Measurements from ENCODE around the gene HYAL3. TPM values are rescaled to one million over a fixed set of nuclear protein-coding genes. Genes with fewer than 3 reads are reported as not detected.

HYAL3 gene
- total and polyA plus RNA-seq, 2 of the 13 experiments (the other 11 are each of a cell fraction or from before 2014, with no cell fraction given): 5.5 to 10.4 TPM

- no peak overlapping the region for H2AFZ ChIP-seq (ENCODE audit: low read length)
- H3K79me2 ChIP-seq (ENCODE audit: insufficient read depth, low read length): peaks cover 25% of the 10 kb centered on the region
- TF ChIP-seq TRIM22 (IDR thresholded peaks at IDR 0.05) (no peak), THAP8 (CRISPR knock-in tag; IDR thresholded peaks at IDR 0.05; ENCODE audit: borderline replicate concordance) (no peak), KLF13 (CRISPR knock-in tag; IDR thresholded peaks at IDR 0.05) (no peak), HNRNPL (IDR thresholded peaks at IDR 0.05; ENCODE audit: low read depth, low read length) (no peak), STAT5B (CRISPR knock-in tag; IDR thresholded peaks at IDR 0.05) (no peak), MIER3 (CRISPR knock-in tag; IDR thresholded peaks at IDR 0.05; ENCODE audit: borderline replicate concordance) (no peak), ZNF235 (CRISPR knock-in tag; IDR thresholded peaks at IDR 0.05; ENCODE audit: borderline replicate concordance) (no peak; the same call in 1 of the 2 replicates), SALL1 (CRISPR knock-in tag; IDR thresholded peaks at IDR 0.05) (0 out of 2 replicates have a peak, but pooled peaks have one; percentile 24), KLF6 (CRISPR knock-in tag; IDR thresholded peaks at IDR 0.05) (peak; percentile 39; the same call in 1 of the 2 replicates), CENPX (CRISPR knock-in tag; IDR thresholded peaks at IDR 0.05) (no peak), SAFB2 (CRISPR knock-in tag; IDR thresholded peaks at IDR 0.05; ENCODE audit: borderline replicate concordance, low read depth) (peak; percentile 42; the same call in 1 of the 2 replicates), PRDM15 (CRISPR knock-in tag; IDR thresholded peaks at IDR 0.05) (no peak), SMAD3 (CRISPR knock-in tag; IDR thresholded peaks at IDR 0.05) (no peak), HDAC6 (IDR thresholded peaks at IDR 0.05; ENCODE audit: low read depth, low read length) (no peak), KDM5B (CRISPR knock-in tag; IDR thresholded peaks at IDR 0.05; ENCODE audit: borderline replicate concordance) (peak; percentile 19; the same call in 1 of the 2 replicates), MXI1 (IDR thresholded peaks at IDR 0.05; ENCODE audit: borderline replicate concordance, low read depth, low read length) (peak; percentile 97), BRF2 (CRISPR knock-in tag; IDR thresholded peaks at IDR 0.05) (no peak; the same call in 1 of the 2 replicates), YEATS2 (CRISPR knock-in tag; IDR thresholded peaks at IDR 0.05; ENCODE audit: borderline replicate concordance) (no peak)
Observed at GRCh38 chr3:50320853-50321335, 21.7 kb upstream of the HYAL3 start.

More at GRCh38 chr3:50320853-50321335, 21.7 kb upstream of the HYAL3 start:
- Histone ChIP-seq H3K4me3 (replicated peaks in 1 of 3; ENCODE audit: insufficient read depth in 1 of 3, low read depth in 2 of 3, low read length in 3 of 3) (peak overlapping the region; percentile 81 to 91 (median 85)), H3K27ac (ENCODE audit: extremely low read length, insufficient read depth, low read length) (peak overlapping the region; percentile 100), H4K20me1 (ENCODE audit: insufficient read depth, low read length) (no peaks in the 10 kb centered on the region), H3K9ac (ENCODE audit: insufficient read depth, low read depth, low read length) (peak overlapping the region; percentile 99), H3K9me3 (ENCODE audit: low read length) (no peaks in the 10 kb centered on the region), H3K36me3 (replicated peaks in 1 of 2; ENCODE audit: control insufficient read depth in 1 of 2, insufficient read depth in 2 of 2, low read length in 2 of 2) (peaks cover 15 to 40% of the 10 kb centered on the region in 2 experiments), H3K4me2 (ENCODE audit: low read depth, low read length) (peak overlapping the region; percentile 94), H3K27me3 (ENCODE audit: control insufficient read depth in 1 of 2, insufficient read depth in 2 of 2, low read length in 2 of 2) (no peaks in the 10 kb centered on the region; a peak in 1 of 5 replicates), H3K4me1 (ENCODE audit: insufficient read depth, low read length) (peaks cover 78% of the 10 kb centered on the region)
- ChIA-PET POLR2A (interaction anchor here (0.6 to 13.0 kb wide), 14 partner anchors 12 to 118 kb away, joined by 3 to 222 read pairs (median 8); partner anchors contain the start of genes GNAI2, HYAL1, HYAL3 and IFRD2), CTCF (ENCODE audit: low intra/inter-chr PET ratio, low total read pairs) (interaction anchor here (0.9 to 2.3 kb wide), 3 partner anchors 18 to 94 kb away, joined by 3 to 15 read pairs (median 3); partner anchors contain the start of genes HYAL1, HYAL3 and NAA80)
- WGBS (ENCODE audit: low lambda C conversion rate): 0% methylated on average over 6 of the region's 45 CpGs
- ATAC-seq (peak; percentile 42), DNase-seq (ENCODE audit: low spot score) (peak; percentile 58), FAIRE-seq (no peak)
- in situ Hi-C loops (cut with HindIII; ENCODE audit: extremely low pct_ligation_motif_present, low pct_unique_long_range_greater_than_20kb) (loop anchor here (5.0 kb wide), 1 partner anchor 59 kb away; no protein-coding TSS in a partner anchor), intact Hi-C loops (cut with micrococcal nuclease; ENCODE audit: unreplicated experiment) (loop anchor here (1.0 kb wide), 1 partner anchor 22 kb away; the partner anchor contains the start of genes HYAL3 and NAA80)
- no TSS peak for BruUV-seq (replicated peaks)
